Progenitor cell of endocrine pancreas (in vitro differentiated cells): ENCODE results near the gene ARNT2. TPM values are rescaled to one million over a fixed set of nuclear protein-coding genes. Genes with fewer than 3 reads are reported as not detected.
A peak's percentile ranks its signal among the peaks of the same experiment; 100 is the strongest.

Source experiments
- DNase-seq: peaks from one replicate; pipeline ENCODE4 v3.0.0; 2021; ENCODE audit warnings: low spot score; ENCODE audit not compliant: unreplicated experiment
- H3K27ac Mint-ChIP-seq: 2 replicates; pipeline ENCODE4 v1.8.0; 2021; ENCODE audit warnings: mild to moderate bottlenecking, moderate library complexity, mixed read lengths
- H3K27me3 Mint-ChIP-seq: 2 replicates; pipeline ENCODE4 v1.8.0; 2021; ENCODE audit warnings: mixed read lengths
- H3K36me3 Mint-ChIP-seq: 2 replicates; pipeline ENCODE4 v1.8.0; 2022; ENCODE audit warnings: mixed read lengths; ENCODE audit not compliant: insufficient read depth
- H3K4me1 Mint-ChIP-seq: 2 replicates; pipeline ENCODE4 v1.8.0; 2021; ENCODE audit warnings: low read depth, mixed read lengths
- H3K4me3 Mint-ChIP-seq: 2 replicates; pipeline ENCODE4 v1.8.0; 2021; ENCODE audit warnings: low read depth, mild to moderate bottlenecking, moderate library complexity, mixed read lengths
- H3K9me3 Mint-ChIP-seq: 2 replicates; pipeline ENCODE4 v1.8.0; 2021; ENCODE audit warnings: low read depth, mixed read lengths
- CTCF ChIP-seq: fragments of 200-600 bp; sonication (generic); IDR thresholded peaks from one replicate; pipeline ENCODE4 v1.5.0; 2021; ENCODE audit warnings: antibody characterized with exemption, mild to moderate bottlenecking; ENCODE audit not compliant: unreplicated experiment
- total RNA-seq: library from RNA; stranded (reverse); gene quantifications from 2 replicates; pipeline ENCODE4 v1.2.1, GENCODE V29; 2021

ARNT2 gene
- total RNA-seq, 1 donor from 2014 or later = 37.3 TPM

DNA sequence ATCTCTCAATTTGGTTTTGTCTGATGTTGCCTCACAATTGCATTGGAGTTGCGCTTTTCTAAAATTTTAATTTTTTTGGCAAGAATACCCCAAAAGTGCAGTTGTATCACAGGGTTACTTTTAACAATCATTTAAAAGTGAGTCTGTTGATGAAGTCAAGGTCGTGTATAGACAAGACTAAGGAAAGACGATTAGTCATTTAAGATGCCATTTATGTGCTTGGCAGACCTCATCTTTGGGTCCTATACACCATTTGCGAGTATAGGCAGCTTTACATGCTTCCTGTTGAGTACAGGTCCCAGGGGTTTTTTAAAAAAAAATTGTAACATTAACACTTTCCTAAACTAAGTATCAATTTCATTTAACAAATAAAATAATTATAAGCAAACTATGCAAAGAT lies 12.5 kb downstream of the ARNT2 start:
- Mint-ChIP-seq H3K9me3 (no peaks in the 10 kb centered on the region), H3K27ac (no peak overlapping the region), H3K36me3 (peaks cover 2% of the 10 kb centered on the region), H3K4me3 (no peak overlapping the region), H3K27me3 (no peaks in the 10 kb centered on the region), H3K4me1 (peaks cover 21% of the 10 kb centered on the region)
- no peak for DNase-seq
- TF ChIP-seq CTCF = no peak

DNA sequence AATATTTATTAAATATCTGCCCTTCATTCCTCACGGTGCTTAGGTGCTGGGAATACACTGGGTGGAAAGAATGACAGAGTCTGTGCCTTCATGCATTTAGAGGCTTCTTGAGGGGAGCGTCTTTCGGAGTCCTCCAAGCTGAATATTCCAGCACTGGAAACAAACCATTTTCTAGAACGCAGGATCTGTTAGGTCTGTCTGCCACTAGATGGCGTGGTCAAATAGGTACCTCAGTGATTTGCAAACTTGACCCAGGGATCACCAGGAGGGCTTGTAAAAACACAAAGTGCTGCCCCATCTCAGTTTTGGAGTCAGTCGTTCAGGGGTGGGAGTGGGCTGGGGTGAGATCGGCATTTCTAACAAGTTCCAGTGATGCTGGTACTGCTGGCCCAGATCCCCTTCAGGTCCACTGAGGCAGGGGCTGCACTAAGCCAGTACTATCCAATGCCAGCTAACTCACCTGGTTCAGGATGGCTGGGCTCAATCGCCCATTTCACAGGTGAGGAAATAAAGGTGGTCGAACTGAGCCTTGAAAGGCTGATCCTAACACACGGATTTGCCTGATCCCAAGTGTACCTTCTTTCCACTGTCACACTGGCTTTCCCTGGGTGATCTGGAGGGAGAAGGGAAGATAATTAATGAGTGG lies 14.8 kb downstream of the ARNT2 start:
- DNase-seq = no peak
- Mint-ChIP-seq H3K9me3 (no peaks in the 10 kb centered on the region), H3K36me3 (peaks cover 2% of the 10 kb centered on the region), H3K27ac (no peak overlapping the region), H3K4me1 (peaks cover 11% of the 10 kb centered on the region), H3K4me3 (no peak overlapping the region), H3K27me3 (no peaks in the 10 kb centered on the region)
- TF ChIP-seq CTCF = peak; percentile 66

GRCh38 chr15:80419546-80419945 lies 15.4 kb downstream of the ARNT2 start:
- Mint-ChIP-seq H3K36me3 (peaks cover 2% of the 10 kb centered on the region), H3K4me1 (peaks cover 11% of the 10 kb centered on the region)

DNA sequence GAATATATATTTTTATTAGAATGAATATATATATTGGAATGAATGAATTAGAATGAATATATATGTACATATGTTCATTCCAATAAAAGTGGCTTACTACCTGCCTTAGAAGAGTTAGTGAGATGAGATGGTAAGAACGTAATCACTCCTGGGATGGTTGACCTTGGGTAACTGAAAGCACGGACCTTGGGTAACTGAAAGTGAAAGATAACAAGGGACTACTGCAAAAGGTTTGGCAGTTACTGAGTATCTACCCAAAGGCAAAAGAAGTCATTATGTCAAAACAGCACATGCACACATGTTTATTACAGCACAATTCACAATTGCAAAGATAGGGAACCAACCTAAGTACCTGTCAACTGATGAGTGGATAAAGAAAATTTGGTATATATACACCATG lies 16.5 kb downstream of the ARNT2 start:
- no peak overlapping the region for H3K27ac Mint-ChIP-seq
- H3K4me3 Mint-ChIP-seq = no peak overlapping the region
- no peaks in the 10 kb centered on the region for H3K36me3 Mint-ChIP-seq
- H3K27me3 Mint-ChIP-seq = no peaks in the 10 kb centered on the region
- DNase-seq = no peak
- peaks cover 2% of the 10 kb centered on the region for H3K4me1 Mint-ChIP-seq
- H3K9me3 Mint-ChIP-seq = no peaks in the 10 kb centered on the region
- no peak for TF ChIP-seq CTCF

More at GRCh38 chr15:80419546-80419945, 15.4 kb downstream of the ARNT2 start:
- H3K9me3 Mint-ChIP-seq = no peaks in the 10 kb centered on the region
- H3K27me3 Mint-ChIP-seq = no peaks in the 10 kb centered on the region
- no peak for TF ChIP-seq CTCF
- H3K27ac Mint-ChIP-seq = no peak overlapping the region
- no peak for DNase-seq
- H3K4me3 Mint-ChIP-seq = no peak overlapping the region

DNA sequence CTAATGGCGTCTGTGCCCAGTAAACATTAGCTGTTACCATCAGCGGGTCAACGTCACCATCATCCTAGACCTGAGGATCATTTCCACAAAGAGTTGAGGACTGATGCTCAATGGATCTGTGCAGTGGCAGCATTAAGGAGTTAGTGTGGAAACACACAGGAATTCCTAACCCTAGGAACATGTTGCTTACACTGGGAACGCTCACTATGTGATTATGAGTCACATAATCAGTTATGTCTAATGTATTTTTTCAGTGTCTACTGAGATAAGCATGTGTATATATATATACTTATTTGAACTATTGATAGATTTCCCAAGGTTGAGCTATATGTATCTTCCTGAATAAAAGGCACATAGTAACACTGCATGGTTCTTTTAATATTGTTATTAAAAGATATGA lies 19.0 kb downstream of the ARNT2 start:
- no peak for DNase-seq
- Mint-ChIP-seq H3K9me3 (no peaks in the 10 kb centered on the region), H3K27ac (no peak overlapping the region), H3K4me3 (no peak overlapping the region), H3K4me1 (peaks cover 3% of the 10 kb centered on the region), H3K27me3 (no peaks in the 10 kb centered on the region), H3K36me3 (no peaks in the 10 kb centered on the region)
- no peak for TF ChIP-seq CTCF
